GM23338 (cell line): ENCODE results near the gene DVL1. TPM values are rescaled to one million over a fixed set of nuclear protein-coding genes. Genes with fewer than 3 reads are reported as not detected.

Experiments
- ATAC-seq: fragments of 200-7000 bp; cut with Tn5 transposase; 3 replicates; pipeline ENCODE4 v1.9.1; 2020
- DNase-seq: peaks from one replicate; pipeline ENCODE4 v3.0.0-alpha.2; 2015; ENCODE audit warnings: low spot score
- H2AFZ ChIP-seq: fragments of 200-600 bp; sonication (generic); 2 replicates; pipeline ENCODE4 v1.8.0; 2016; ENCODE audit warnings: antibody characterized with exemption, mild to moderate bottlenecking, moderate library complexity
- H3F3A ChIP-seq: fragments of 200-600 bp; sonication (generic); replicated peaks from 2 replicates; pipeline ENCODE4 v1.8.0; 2017; ENCODE audit warnings: antibody characterized with exemption, mixed run types, low read depth
- H3K27ac ChIP-seq: fragments of 200-600 bp; sonication (generic); 2 replicates; pipeline ENCODE4 v1.6.1; 2016; ENCODE audit warnings: low read depth
- H3K27me3 ChIP-seq: fragments of 200-600 bp; sonication (generic); 2 replicates; pipeline ENCODE4 v1.8.0; 2016; ENCODE audit warnings: mild to moderate bottlenecking, mixed run types, moderate library complexity; ENCODE audit not compliant: insufficient read depth
- H3K36me3 ChIP-seq: fragments of 200-600 bp; sonication (generic); 2 replicates; pipeline ENCODE4 v1.8.0; 2016; ENCODE audit warnings: mild to moderate bottlenecking; ENCODE audit not compliant: insufficient read depth
- H3K4me1 ChIP-seq: fragments of 200-600 bp; sonication (generic); 2 replicates; pipeline ENCODE4 v1.8.0; 2016; ENCODE audit warnings: mild to moderate bottlenecking, moderate library complexity; ENCODE audit not compliant: insufficient read depth
- H3K4me2 ChIP-seq: fragments of 200-600 bp; sonication (generic); 2 replicates; pipeline ENCODE4 v1.7.1; 2017; ENCODE audit warnings: mixed run types
- H3K4me3 ChIP-seq: fragments of 200-600 bp; sonication (generic); 2 replicates; pipeline ENCODE4 v1.6.1; 2016; ENCODE audit warnings: mixed run types
- H3K79me2 ChIP-seq: fragments of 200-600 bp; sonication (generic); replicated peaks from 2 replicates; pipeline ENCODE4 v1.8.0; 2017; ENCODE audit warnings: mild to moderate bottlenecking; ENCODE audit not compliant: insufficient read depth
- H3K9me2 ChIP-seq: fragments of 200-600 bp; sonication (generic); 2 replicates; pipeline ENCODE4 v1.8.0; 2017; ENCODE audit not compliant: insufficient read depth
- H4K20me1 ChIP-seq: fragments of 200-600 bp; sonication (generic); replicated peaks from 2 replicates; pipeline ENCODE4 v1.8.0; 2017; ENCODE audit warnings: mild to moderate bottlenecking; ENCODE audit not compliant: insufficient read depth
- H3K27ac Mint-ChIP-seq: 2 replicates; pipeline ENCODE4 v1.8.0; 2020; ENCODE audit warnings: inconsistent platforms, mild to moderate bottlenecking, moderate library complexity, mixed read lengths
- H3K27me3 Mint-ChIP-seq: 3 replicates; pipeline ENCODE4 v1.8.0; 2022; ENCODE audit warnings: low read depth, mild to moderate bottlenecking, moderate library complexity, mixed read lengths, inconsistent platforms; ENCODE audit not compliant: insufficient read depth, poor library complexity
- H3K36me3 Mint-ChIP-seq: 3 replicates; pipeline ENCODE4 v1.8.0; 2021; ENCODE audit warnings: low read depth, mild to moderate bottlenecking, inconsistent platforms, moderate library complexity, mixed read lengths
- H3K4me1 Mint-ChIP-seq: 3 replicates; pipeline ENCODE4 v1.8.0; 2020; ENCODE audit warnings: mild to moderate bottlenecking, inconsistent platforms, mixed read lengths
- H3K4me3 Mint-ChIP-seq: 3 replicates; pipeline ENCODE4 v1.8.0; 2021; ENCODE audit warnings: moderate library complexity, mild to moderate bottlenecking, inconsistent platforms, mixed read lengths
- H3K9me3 Mint-ChIP-seq: 3 replicates; pipeline ENCODE4 v1.8.0; 2020; ENCODE audit warnings: moderate library complexity, mild to moderate bottlenecking, inconsistent platforms, mixed read lengths
- CREB1 ChIP-seq: fragments of 250-450 bp; sonication (Bioruptor Pico); IDR thresholded peaks from 2 replicates; pipeline ENCODE4 v1.5.0; 2020; ENCODE audit warnings: low read depth, mild to moderate bottlenecking, moderate library complexity
- CTCF ChIP-seq, 2 experiments: fragments of 200-600 bp in 1 of 2; sonication (generic) in 1 of 2; conservative IDR thresholded peaks; 2 replicates each; pipeline versions ENCODE4 v1.5.1 to v1.6.1; 2016 to 2017; ENCODE audit warnings: antibody characterized with exemption in 2 of 2, low read depth in 2 of 2, mild to moderate bottlenecking in 2 of 2, moderate library complexity in 1 of 2
- EZH2phosphoT487 ChIP-seq: fragments of 200-600 bp; sonication (generic); IDR thresholded peaks from one replicate; pipeline ENCODE4 v1.8.1; 2018; ENCODE audit warnings: antibody characterized with exemption; ENCODE audit not compliant: unreplicated experiment
- JUNB ChIP-seq: IDR thresholded peaks from one replicate; pipeline ENCODE4 v1.6.1; 2016; ENCODE audit warnings: antibody characterized with exemption; ENCODE audit not compliant: unreplicated experiment
- REST ChIP-seq: IDR thresholded peaks from one replicate; pipeline ENCODE4 v1.6.1; 2018; ENCODE audit warnings: antibody characterized with exemption; ENCODE audit not compliant: unreplicated experiment
- ZNF114 ChIP-seq: fragments of 250-450 bp; sonication (Bioruptor Pico); IDR thresholded peaks from 2 replicates; pipeline ENCODE4 v1.5.0; 2020; ENCODE audit warnings: mild to moderate bottlenecking, moderate library complexity
- polyA plus RNA-seq: library from polyadenylated mRNA; unstranded; fragments of >200 nt; fragmentation: Nextera tagmentation; extraction: Ambion mirVana; gene quantifications from 2 replicates; pipeline ENCODE4 v1.2.1, GENCODE V29; 2016
- total RNA-seq: library from RNA; depleted of rRNA; stranded (reverse); fragments of >200 nt; shearing (Covaris generic); gene quantifications from 2 replicates; pipeline ENCODE4 v1.2.3, GENCODE V29; 2014

Gene DVL1
- total and polyA plus RNA-seq, 2 experiments from 2014 or later = 13.5 to 69.7 TPM

GRCh38 chr1:1302006-1302430 lies 47.2 kb downstream of the DVL1 start:
- Histone ChIP-seq H3F3A (no peaks in the 10 kb centered on the region), H3K4me1 (peaks cover 7% of the 10 kb centered on the region; the same call in 1 of the 2 replicates), H3K27me3 (no peaks in the 10 kb centered on the region), H3K27ac (no peak overlapping the region), H3K36me3 (no peaks in the 10 kb centered on the region), H2AFZ (no peak overlapping the region), H3K4me2 (no peak overlapping the region), H4K20me1 (no peaks in the 10 kb centered on the region), H3K79me2 (peaks cover 5% of the 10 kb centered on the region; the same call in 1 of the 2 replicates), H3K4me3 (no peak overlapping the region), H3K9me2 (no peaks in the 10 kb centered on the region)
- peaks cover 18% of the 10 kb centered on the region; the same call in 2 of the 3 replicates for H3K4me1 Mint-ChIP-seq
- no peak for TF ChIP-seq EZH2phosphoT487
- no peak for TF ChIP-seq CREB1
- no peak for TF ChIP-seq JUNB
- peak; percentile 64 to 76 for TF ChIP-seq CTCF (conservative IDR thresholded peaks at IDR 0.05; ENCODE audit: low read depth in 2 of 2)
- no peak for TF ChIP-seq ZNF114
- peaks cover 11% of the 10 kb centered on the region for H3K27me3 Mint-ChIP-seq
- H3K36me3 Mint-ChIP-seq = no peaks in the 10 kb centered on the region; the same call in 2 of the 3 replicates
- peak; percentile 63 for DNase-seq
- no peak overlapping the region for H3K27ac Mint-ChIP-seq
- peak; percentile 17 for ATAC-seq
- H3K4me3 Mint-ChIP-seq = no peak overlapping the region
- no peaks in the 10 kb centered on the region for H3K9me3 Mint-ChIP-seq

- H3K9me3 Mint-ChIP-seq = no peaks in the 10 kb centered on the region
- peaks cover 4% of the 10 kb centered on the region for H3K27me3 Mint-ChIP-seq
- no peak overlapping the region for H3K27ac Mint-ChIP-seq
- H3K36me3 Mint-ChIP-seq = no peaks in the 10 kb centered on the region
- no peak overlapping the region for H3K4me2 ChIP-seq
- H3K36me3 ChIP-seq = no peaks in the 10 kb centered on the region
- H3K27me3 ChIP-seq = no peaks in the 10 kb centered on the region
- no peak overlapping the region for H3K4me3 ChIP-seq
- TF ChIP-seq REST (peak; percentile 37), EZH2phosphoT487 (no peak)
- H3K4me1 ChIP-seq = peaks cover 6% of the 10 kb centered on the region; the same call in 1 of the 2 replicates
- H3K4me1 Mint-ChIP-seq = peaks cover 6% of the 10 kb centered on the region; the same call in 1 of the 3 replicates
- no peak overlapping the region for H3K27ac ChIP-seq
- H2AFZ ChIP-seq = no peak overlapping the region
- H3K9me2 ChIP-seq = no peaks in the 10 kb centered on the region
- ATAC-seq = no peak
- no peak for DNase-seq
- H3F3A ChIP-seq = no peaks in the 10 kb centered on the region
- H3K79me2 ChIP-seq = no peaks in the 10 kb centered on the region
- no peaks in the 10 kb centered on the region for H4K20me1 ChIP-seq
- H3K4me3 Mint-ChIP-seq = no peak overlapping the region
Measured at GRCh38 chr1:1300352-1300739, 48.9 kb downstream of the DVL1 start.
